NCI-H2196 treated with DMSO at 0.1 percent for 48 hours (cell line): ENCODE results near the gene DSCAM.

Experiments used
- DNase-seq: peaks from one replicate; lab custom pipeline; 2025; ENCODE audit not compliant: unreplicated experiment; lab: John Stamatoyannopoulos, UW

The DSCAM gene

DNA sequence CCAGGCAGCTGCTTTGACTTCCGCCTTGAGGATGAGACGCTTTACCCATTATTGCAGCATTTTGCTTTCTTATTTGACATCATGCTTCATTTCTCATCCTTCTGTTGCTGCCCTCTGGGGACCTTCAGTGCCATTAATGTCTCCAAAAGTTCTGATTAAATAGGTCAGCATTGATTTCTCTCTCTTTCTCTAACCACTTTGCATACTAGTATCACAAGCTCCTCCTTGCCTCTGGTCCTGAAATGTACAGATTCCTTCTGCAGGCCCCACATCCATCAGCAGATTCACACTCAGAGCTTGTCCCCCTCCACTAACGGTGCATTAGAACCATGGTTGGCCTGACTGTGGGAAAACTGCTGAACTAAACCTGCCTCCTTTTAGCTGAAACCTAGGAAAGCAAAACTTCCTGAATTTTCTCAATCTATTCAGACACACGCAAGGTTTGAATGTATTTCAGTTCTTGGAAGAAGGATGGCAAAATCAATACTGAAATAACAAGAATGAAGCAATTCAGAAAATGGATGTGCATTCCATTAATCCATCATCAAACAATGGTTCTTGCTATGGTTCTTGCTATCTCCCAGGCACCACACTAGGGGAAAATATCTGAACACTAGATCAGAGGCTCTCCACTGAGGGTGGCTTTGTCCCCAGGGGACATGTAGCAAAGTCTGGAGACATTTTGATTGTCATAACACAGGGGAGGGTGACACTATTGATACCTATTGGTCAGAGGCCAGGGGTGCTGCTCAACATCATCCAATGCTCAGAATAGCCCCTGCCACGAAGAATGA is 825.2 kb downstream of the DSCAM start:
- no peak for DNase-seq

- no peak for DNase-seq
Measured at GRCh38 chr21:40020651-40021050, 826.3 kb downstream of the DSCAM start.

- no peak for DNase-seq
Measured at GRCh38 chr21:40018871-40019475, 828.0 kb downstream of the DSCAM start.

DNA sequence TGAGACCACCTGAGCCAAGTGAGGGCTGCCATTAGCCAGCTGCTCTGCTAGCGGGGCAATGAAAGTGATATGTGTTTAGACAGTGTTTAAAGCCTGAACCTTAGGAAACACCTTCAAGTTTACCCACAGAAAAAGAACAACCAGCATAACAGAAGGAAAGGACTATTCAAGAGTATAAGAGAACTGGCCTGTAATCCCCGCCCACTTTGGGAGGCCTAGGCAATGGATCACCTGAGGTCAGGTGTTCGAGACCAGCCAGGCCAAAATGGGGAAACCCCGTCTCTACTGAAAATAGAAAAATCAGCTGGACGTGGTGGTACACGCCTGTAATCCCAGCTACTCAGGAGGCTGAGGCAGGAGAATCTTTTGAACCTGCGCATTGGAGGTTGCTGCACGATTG is 830.3 kb downstream of the DSCAM start:
- DNase-seq = no peak

DNA sequence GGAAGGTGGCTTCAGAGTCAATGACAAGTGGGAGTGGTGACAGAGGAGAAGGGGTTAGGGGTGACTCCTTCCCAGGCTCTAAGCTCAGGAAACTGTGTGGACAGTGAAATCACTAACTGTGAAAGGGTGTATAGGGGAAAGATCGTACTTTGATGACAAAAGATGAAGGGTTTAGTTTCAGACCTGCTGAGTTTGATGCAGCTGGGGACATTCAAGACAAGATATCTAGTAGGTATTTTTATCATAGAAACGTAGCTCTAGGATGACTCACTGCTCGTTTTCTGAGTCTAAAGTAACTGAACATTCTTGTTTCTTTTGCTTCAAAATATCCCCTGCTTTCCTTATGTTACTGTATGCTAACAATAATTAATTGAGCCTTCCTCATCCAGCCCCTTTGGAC is 830.7 kb downstream of the DSCAM start:
- no peak for DNase-seq

DNA sequence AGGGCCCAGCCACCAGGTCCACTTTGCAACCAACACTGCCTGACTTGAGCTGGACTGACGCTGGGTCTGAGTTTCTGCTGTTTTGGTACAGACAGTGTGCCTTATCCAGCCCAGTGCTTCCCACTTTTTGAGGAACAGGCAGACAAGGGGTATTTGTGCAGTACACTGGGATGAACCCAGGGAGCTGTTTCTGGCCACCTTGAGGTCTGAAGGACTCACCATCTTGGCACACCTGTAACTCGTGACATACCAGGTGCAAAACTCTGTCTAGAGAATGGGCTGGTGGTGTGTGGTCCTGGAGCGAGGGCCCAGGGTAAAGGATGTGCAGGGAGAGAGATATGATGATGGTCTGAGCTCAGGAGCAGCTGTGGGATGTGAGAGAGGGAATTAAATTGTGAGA is 831.1 kb downstream of the DSCAM start:
- DNase-seq = no peak

GRCh38 chr21:40014394-40014793 is 832.6 kb downstream of the DSCAM start:
- DNase-seq = no peak

GRCh38 chr21:40013001-40013735 is 833.8 kb downstream of the DSCAM start:
- DNase-seq = no peak

DNA sequence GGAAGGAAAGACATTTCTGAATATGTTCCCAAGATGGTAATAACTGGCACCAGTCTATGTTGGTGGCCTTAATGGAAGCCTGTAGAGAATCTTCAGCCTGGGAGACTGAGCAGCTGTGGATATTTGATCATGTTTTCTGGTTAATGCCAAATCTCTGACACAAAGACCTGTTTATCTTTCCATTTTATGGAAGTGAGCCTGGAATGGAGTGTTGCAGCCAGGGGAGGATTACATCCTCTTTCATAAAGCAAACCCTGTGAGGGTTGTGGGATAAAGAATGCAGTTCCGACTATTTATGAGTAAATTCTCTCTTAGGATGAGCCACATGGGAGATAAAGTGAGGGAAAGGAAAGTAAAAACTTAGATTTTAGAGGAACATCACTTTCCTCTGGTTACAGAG is 835.6 kb downstream of the DSCAM start:
- DNase-seq = peak; percentile 42

GRCh38 chr21:40002978-40003377 is 844.0 kb downstream of the DSCAM start:
- no peak for DNase-seq

DNA sequence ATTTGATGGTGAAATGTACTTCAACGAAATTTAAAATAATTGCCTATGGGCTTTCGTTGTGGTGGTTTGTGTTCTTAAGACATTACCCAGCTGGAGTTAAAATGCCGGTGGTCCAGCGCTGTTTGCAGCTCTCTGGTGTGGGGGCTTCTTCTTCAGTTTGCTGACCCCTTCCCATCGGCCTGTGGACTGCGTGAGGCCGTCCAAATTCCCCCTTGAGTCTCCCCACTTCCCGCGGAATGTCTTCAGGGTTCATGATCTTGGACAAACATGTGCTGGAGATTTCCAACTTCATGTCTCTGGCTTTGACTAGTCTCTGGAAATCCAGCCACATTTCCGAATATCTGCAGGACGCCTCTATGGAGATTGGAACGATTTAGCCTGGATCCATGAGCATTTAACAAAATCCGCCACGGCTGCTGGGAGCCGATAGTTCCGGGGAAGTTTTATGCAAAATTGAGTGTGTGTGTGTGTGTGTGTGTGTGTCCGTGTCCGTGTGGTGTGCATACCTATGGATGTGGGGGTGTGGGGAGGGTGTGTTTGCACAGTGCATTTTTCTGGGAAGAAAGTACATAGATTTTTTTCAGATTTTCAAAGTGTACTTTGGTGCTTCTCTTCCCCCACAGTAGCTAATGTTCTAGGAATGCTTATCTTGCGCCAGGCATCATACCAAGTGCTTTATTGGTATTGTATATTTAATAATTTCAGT is 862.5 kb downstream of the DSCAM start:
- DNase-seq = no peak

- no peak for DNase-seq
Measured at GRCh38 chr21:39980241-39980820, 866.6 kb downstream of the DSCAM start.

GRCh38 chr21:39979321-39979720 is 867.6 kb downstream of the DSCAM start:
- no peak for DNase-seq

GRCh38 chr21:39976800-39977199 is 870.2 kb downstream of the DSCAM start:
- DNase-seq = no peak

GRCh38 chr21:39972976-39973770 is 873.8 kb downstream of the DSCAM start:
- DNase-seq = no peak

DNA sequence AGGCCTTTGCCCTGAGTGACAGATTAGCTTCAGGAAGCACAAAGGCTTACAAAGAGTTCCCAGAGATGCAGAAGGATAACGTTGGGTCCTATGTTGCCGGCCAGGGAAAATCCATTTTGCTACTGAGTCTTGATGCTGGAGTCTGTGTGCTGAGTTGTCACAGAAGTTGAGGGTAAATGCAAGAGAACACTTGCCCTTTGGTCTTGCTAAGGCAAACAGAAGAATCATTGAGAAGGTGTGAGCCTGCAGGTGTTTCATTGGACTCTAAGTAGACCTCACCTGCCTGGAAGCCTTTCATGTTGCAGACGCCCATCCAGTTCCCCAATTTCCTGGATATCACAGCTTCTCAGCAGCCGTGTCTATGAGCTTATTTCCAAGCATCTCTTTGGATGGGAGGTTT is 874.5 kb downstream of the DSCAM start:
- DNase-seq = no peak

DNA sequence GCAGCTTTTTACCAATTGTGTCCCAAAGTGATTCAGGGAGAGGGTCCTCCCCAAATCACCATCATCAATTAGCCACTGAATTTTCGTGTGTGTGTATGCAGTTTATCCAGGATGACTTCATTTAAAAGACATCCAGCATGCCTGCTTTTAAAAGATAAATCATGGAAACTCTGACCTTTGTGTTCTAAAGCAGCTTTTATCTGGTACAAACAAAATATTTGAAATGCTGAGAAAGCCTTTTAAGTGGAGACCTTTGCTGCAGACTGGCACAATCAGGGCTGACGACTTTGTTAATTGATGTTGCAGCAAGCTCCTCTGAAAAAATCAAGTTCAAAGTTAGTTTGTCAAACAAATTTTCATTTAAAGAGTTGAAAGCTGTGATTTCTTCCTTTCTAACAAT is 875.0 kb downstream of the DSCAM start:
- no peak for DNase-seq

DNA sequence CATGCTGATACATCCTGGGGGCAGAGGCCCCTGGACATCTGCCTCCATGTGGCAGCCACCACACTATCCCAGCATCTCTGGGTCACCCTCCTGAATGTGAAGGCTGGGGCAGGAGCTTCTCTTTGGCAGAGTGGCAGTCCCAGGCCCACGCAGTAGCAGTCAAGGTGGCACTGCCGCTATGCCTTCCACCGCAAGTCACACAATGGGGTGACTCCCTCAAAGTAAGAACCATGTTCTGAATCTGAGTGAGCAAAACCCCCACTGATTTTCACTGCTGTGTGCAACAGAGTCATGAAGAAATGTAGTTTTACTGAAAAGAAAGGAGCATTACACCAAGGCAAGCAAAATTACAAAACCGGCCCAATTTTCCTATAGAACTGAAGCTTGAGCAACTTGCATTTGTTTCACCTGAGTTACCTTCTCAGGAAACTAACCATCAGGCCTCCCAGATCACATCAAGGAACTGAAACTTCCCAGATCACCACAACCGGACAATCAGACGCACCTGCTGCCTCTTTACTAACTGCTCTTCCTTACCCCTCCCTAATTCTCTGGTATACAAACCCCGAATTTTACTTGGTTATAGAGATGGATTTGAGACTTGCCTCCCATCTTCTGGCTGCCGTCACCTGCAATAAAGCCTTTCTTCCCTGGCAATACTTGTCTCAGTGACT is 877.1 kb downstream of the DSCAM start:
- DNase-seq = no peak

GRCh38 chr21:39968010-39968409 is 878.9 kb downstream of the DSCAM start:
- no peak for DNase-seq

DNA sequence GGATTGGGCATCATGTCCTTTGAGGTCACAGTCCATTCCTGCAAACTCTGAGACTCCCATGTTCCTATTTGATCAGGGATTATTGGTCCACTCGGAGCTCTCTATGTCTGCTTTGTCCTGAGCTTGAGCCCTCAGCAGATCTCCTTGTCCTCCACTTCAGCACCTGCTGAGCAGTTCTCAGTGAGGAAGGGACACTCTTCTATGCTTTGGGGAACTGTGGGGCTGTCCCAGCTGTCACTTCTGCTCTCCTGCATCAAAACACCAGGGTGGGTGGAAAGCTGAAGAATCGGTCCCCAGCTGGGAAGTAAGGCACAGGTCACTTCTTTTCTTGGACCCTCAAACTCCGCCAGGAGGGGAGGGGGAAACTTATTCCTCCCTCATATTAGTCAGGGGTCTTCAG is 880.2 kb downstream of the DSCAM start:
- no peak for DNase-seq
